OCI-LY1 (cell line): Measurements from ENCODE around the gene SLX4.

ENCODE experiments used
- H2AFZ ChIP-seq: fragments of 200-600 bp; sonication (generic), shearing (Covaris generic); 2 replicates; pipeline ENCODE4 v1.6.0; 2014; ENCODE audit warnings: antibody characterized with exemption, mild to moderate bottlenecking, low read length
- H3F3A ChIP-seq: fragments of 200-600 bp; sonication (generic), shearing (Covaris generic); 2 replicates; pipeline ENCODE4 v1.6.0; 2014; ENCODE audit warnings: mild to moderate bottlenecking, antibody characterized with exemption, low read length, moderate library complexity; ENCODE audit not compliant: insufficient read depth
- H3K27ac ChIP-seq: fragments of 200-600 bp; sonication (generic); 2 replicates; pipeline ENCODE4 v1.5.1; 2014; ENCODE audit warnings: low read length, mixed run types, mild to moderate bottlenecking, low read depth; ENCODE audit not compliant: poor library complexity, severe bottlenecking
- H3K27me3 ChIP-seq: fragments of 200-600 bp; sonication (generic); 2 replicates; pipeline ENCODE4 v1.6.0; 2014; ENCODE audit warnings: antibody characterized with exemption, mild to moderate bottlenecking, low read length, moderate library complexity; ENCODE audit not compliant: insufficient read depth
- H3K36me3 ChIP-seq: fragments of 200-600 bp; sonication (generic); 2 replicates; pipeline ENCODE4 v1.6.1; 2014; ENCODE audit warnings: mild to moderate bottlenecking, antibody characterized with exemption, low read length, moderate library complexity, mixed read lengths; ENCODE audit not compliant: insufficient read depth
- H3K4me1 ChIP-seq: fragments of 200-600 bp; sonication (generic); 2 replicates; pipeline ENCODE4 v1.5.1; 2014; ENCODE audit warnings: mild to moderate bottlenecking, low read length, moderate library complexity; ENCODE audit not compliant: insufficient read depth, severe bottlenecking
- H3K4me2 ChIP-seq: fragments of 200-600 bp; sonication (generic), shearing (Covaris generic); 2 replicates; pipeline ENCODE4 v1.6.1; 2014; ENCODE audit warnings: low read length
- H3K4me3 ChIP-seq: fragments of 200-600 bp; sonication (generic); 2 replicates; pipeline ENCODE4 v1.5.1; 2014; ENCODE audit warnings: low read length, low read depth, mild to moderate bottlenecking, mixed read lengths; ENCODE audit not compliant: poor library complexity, severe bottlenecking
- H3K79me2 ChIP-seq: fragments of 200-600 bp; shearing (Covaris generic); 2 replicates; pipeline ENCODE4 v1.6.1; 2016; ENCODE audit warnings: mixed run types, low read length, mixed read lengths; ENCODE audit not compliant: insufficient read depth
- H3K9ac ChIP-seq: fragments of 200-600 bp; sonication (generic), shearing (Covaris generic); 2 replicates; pipeline ENCODE4 v1.6.1; 2014; ENCODE audit warnings: mild to moderate bottlenecking, low read length, mixed read lengths
- H3K9me2 ChIP-seq: fragments of 200-600 bp; sonication (generic), shearing (Covaris generic); 2 replicates; pipeline ENCODE4 v1.6.1; 2014; ENCODE audit warnings: low read depth, mild to moderate bottlenecking, low read length, mixed read lengths
- H3K9me3 ChIP-seq: fragments of 200-600 bp; shearing (Covaris generic); 2 replicates; pipeline ENCODE4 v1.6.1; 2014; ENCODE audit warnings: low read length, mixed read lengths
- H4K20me1 ChIP-seq: fragments of 200-600 bp; sonication (generic), shearing (Covaris generic); 2 replicates; pipeline ENCODE4 v1.6.0; 2016; ENCODE audit warnings: mild to moderate bottlenecking, low read length; ENCODE audit not compliant: insufficient read depth
- CTCF ChIP-seq: fragments of 200-600 bp; sonication (generic), shearing (Covaris generic); IDR thresholded peaks from 2 replicates; pipeline ENCODE4 v1.5.1; 2017; ENCODE audit warnings: mild to moderate bottlenecking, antibody characterized with exemption, low read length, moderate library complexity, mixed read lengths
- EZH2 ChIP-seq: fragments of 200-600 bp; sonication (generic), shearing (Covaris generic); IDR thresholded peaks from 2 replicates; pipeline ENCODE4 v1.8.0; 2017; ENCODE audit warnings: borderline replicate concordance, mixed run types, mild to moderate bottlenecking, antibody characterized with exemption, low read length, moderate library complexity, mixed read lengths

SLX4 gene

GRCh38 chr16:3643095-3643730, 31.8 kb upstream of the SLX4 start:
- Histone ChIP-seq H3K9ac (no peak overlapping the region), H2AFZ (no peak overlapping the region), H3K27me3 (no peaks in the 10 kb centered on the region), H3K79me2 (no peaks in the 10 kb centered on the region), H3K4me2 (no peak overlapping the region), H3F3A (no peaks in the 10 kb centered on the region), H3K9me3 (no peaks in the 10 kb centered on the region), H3K9me2 (no peaks in the 10 kb centered on the region), H4K20me1 (no peaks in the 10 kb centered on the region), H3K36me3 (peaks cover 15% of the 10 kb centered on the region; the same call in 1 of the 2 replicates), H3K4me3 (no peak overlapping the region), H3K27ac (no peak overlapping the region), H3K4me1 (peaks cover 9% of the 10 kb centered on the region)
- no peak for TF ChIP-seq CTCF
- TF ChIP-seq EZH2 = no peak

- H3K36me3 ChIP-seq = peaks cover 15% of the 10 kb centered on the region; the same call in 1 of the 2 replicates
- H3K9me3 ChIP-seq = no peaks in the 10 kb centered on the region
- no peak overlapping the region for H3K4me2 ChIP-seq
- H3K4me3 ChIP-seq = no peak overlapping the region
- H3K27ac ChIP-seq = no peak overlapping the region
- TF ChIP-seq CTCF (no peak), EZH2 (no peak)
- H3K79me2 ChIP-seq = no peaks in the 10 kb centered on the region
- H3K27me3 ChIP-seq = no peaks in the 10 kb centered on the region
- no peaks in the 10 kb centered on the region for H3F3A ChIP-seq
- H4K20me1 ChIP-seq = no peaks in the 10 kb centered on the region
- no peak overlapping the region for H3K9ac ChIP-seq
- H2AFZ ChIP-seq = no peak overlapping the region
- H3K9me2 ChIP-seq = no peaks in the 10 kb centered on the region
- peaks cover 16% of the 10 kb centered on the region for H3K4me1 ChIP-seq
These were observed 31.1 kb upstream of the SLX4 start for GRCh38 chr16:3642397-3643094.

GRCh38 chr16:3641801-3642396, 30.5 kb upstream of the SLX4 start:
- Histone ChIP-seq H3K79me2 (no peaks in the 10 kb centered on the region), H3K36me3 (peaks cover 15% of the 10 kb centered on the region; the same call in 1 of the 2 replicates), H3K9me2 (no peaks in the 10 kb centered on the region), H3F3A (no peaks in the 10 kb centered on the region), H4K20me1 (no peaks in the 10 kb centered on the region), H3K27ac (no peak overlapping the region), H3K4me2 (no peak overlapping the region), H3K4me3 (no peak overlapping the region), H2AFZ (no peak overlapping the region), H3K4me1 (peaks cover 22% of the 10 kb centered on the region), H3K27me3 (no peaks in the 10 kb centered on the region), H3K9ac (no peak overlapping the region), H3K9me3 (no peaks in the 10 kb centered on the region)
- no peak for TF ChIP-seq EZH2
- no peak for TF ChIP-seq CTCF
